GM23248 (cell line): Measurements from ENCODE around the gene EME1. TPM values are rescaled to one million over a fixed set of nuclear protein-coding genes. Genes with fewer than 3 reads are reported as not detected.

ENCODE experiments used
- DNase-seq: peaks from one replicate; pipeline ENCODE4 v3.0.0-alpha.2; 2015
- H2AFZ ChIP-seq: fragments of 200-600 bp; sonication (generic); 2 replicates; pipeline ENCODE4 v1.6.1; 2016; ENCODE audit warnings: antibody characterized with exemption
- H3F3A ChIP-seq: fragments of 200-600 bp; sonication (generic); 2 replicates; pipeline ENCODE4 v1.6.1; 2016; ENCODE audit warnings: mild to moderate bottlenecking, antibody characterized with exemption, mixed run types; ENCODE audit not compliant: insufficient read depth
- H3K27ac ChIP-seq: fragments of 200-600 bp; sonication (generic); 2 replicates; pipeline ENCODE4 v1.5.1; 2016; ENCODE audit warnings: mild to moderate bottlenecking
- H3K27me3 ChIP-seq: fragments of 200-600 bp; sonication (generic); replicated peaks from 2 replicates; pipeline ENCODE4 v1.6.1; 2016; ENCODE audit warnings: mild to moderate bottlenecking; ENCODE audit not compliant: insufficient read depth
- H3K36me3 ChIP-seq: fragments of 200-600 bp; sonication (generic); 2 replicates; pipeline ENCODE4 v1.6.1; 2016; ENCODE audit warnings: low read depth, mild to moderate bottlenecking
- H3K4me1 ChIP-seq: fragments of 200-600 bp; sonication (generic); 2 replicates; pipeline ENCODE4 v1.6.1; 2016; ENCODE audit warnings: mild to moderate bottlenecking; ENCODE audit not compliant: insufficient read depth
- H3K4me2 ChIP-seq: fragments of 200-600 bp; sonication (generic); one replicate; pipeline ENCODE4 v1.6.1; 2016; ENCODE audit warnings: mild to moderate bottlenecking; ENCODE audit not compliant: unreplicated experiment
- H3K4me3 ChIP-seq: fragments of 200-600 bp; sonication (generic); 2 replicates; pipeline ENCODE4 v1.5.1; 2016; ENCODE audit warnings: mild to moderate bottlenecking
- H3K79me2 ChIP-seq: fragments of 200-600 bp; sonication (generic); 2 replicates; pipeline ENCODE4 v1.6.1; 2016; ENCODE audit warnings: mild to moderate bottlenecking; ENCODE audit not compliant: insufficient read depth
- H3K9ac ChIP-seq: fragments of 200-600 bp; sonication (generic); 2 replicates; pipeline ENCODE4 v1.6.1; 2016; ENCODE audit warnings: mild to moderate bottlenecking
- H3K9me2 ChIP-seq: fragments of 200-600 bp; sonication (generic); 2 replicates; pipeline ENCODE4 v1.6.1; 2016; ENCODE audit warnings: mixed run types, mild to moderate bottlenecking, moderate library complexity; ENCODE audit not compliant: insufficient read depth
- H3K9me3 ChIP-seq: fragments of 200-600 bp; sonication (generic); one replicate; pipeline ENCODE4 v1.6.1; 2017; ENCODE audit warnings: low read depth
- H4K20me1 ChIP-seq: fragments of 200-600 bp; sonication (generic); 2 replicates; pipeline ENCODE4 v1.6.0; 2016; ENCODE audit not compliant: insufficient read depth
- EZH2 ChIP-seq: fragments of 200-600 bp; sonication (generic); IDR thresholded peaks from 2 replicates; pipeline ENCODE4 v1.6.1; 2018; ENCODE audit warnings: antibody characterized with exemption, mild to moderate bottlenecking; ENCODE audit not compliant: insufficient read depth, poor library complexity, severe bottlenecking
- EZH2phosphoT487 ChIP-seq: fragments of 200-600 bp; sonication (generic); IDR thresholded peaks from 2 replicates; pipeline ENCODE4 v1.6.1; 2018; ENCODE audit warnings: antibody characterized with exemption, moderate library complexity, mild to moderate bottlenecking, low read depth; ENCODE audit not compliant: insufficient read depth
- WGBS, 2 experiments: methylation state at CpG; one replicate each; pipeline ENCODE4 v1.1.6; 2015 to 2017; ENCODE audit warnings: low lambda C conversion rate in 2 of 2, low coverage in 1 of 2; ENCODE audit errors: missing lambda C conversion rate in 2 of 2; 5-methylcytosine and 5-hydroxymethylcytosine counted together
- in situ Hi-C: fragments of 300-500 bp; cut with MboI; formaldehyde crosslinking; loops from 2 replicates; pipeline ENCODE4 v1.15.0; 2020
- polyA plus RNA-seq: library from polyadenylated mRNA; unstranded; fragments of >200 nt; fragmentation: Nextera tagmentation; extraction: Ambion mirVana; gene quantifications from 2 replicates; pipeline ENCODE4 v1.2.1, GENCODE V29; 2016
- total RNA-seq: library from RNA; depleted of rRNA; stranded (reverse); fragments of >200 nt; shearing (Covaris generic); gene quantifications from 2 replicates; pipeline ENCODE4 v1.2.3, GENCODE V29; 2014

The EME1 gene
- total and polyA plus RNA-seq, 2 experiments from 2014 or later: 4.1 to 4.3 TPM

- H3K79me2 ChIP-seq: peaks cover 63% of the 10 kb centered on the region
- no peak overlapping the region for H3K4me2 ChIP-seq
- H3K4me1 ChIP-seq: no peaks in the 10 kb centered on the region
- H3K27me3 ChIP-seq: no peaks in the 10 kb centered on the region
- no peak overlapping the region for H3K27ac ChIP-seq
- no peaks in the 10 kb centered on the region for H3K9me3 ChIP-seq
- DNase-seq: no peak
- peaks cover 76% of the 10 kb centered on the region for H3F3A ChIP-seq
- peaks cover 87% of the 10 kb centered on the region for H3K36me3 ChIP-seq
- 67 to 69% methylated on average over 3 of the region's 3 CpGs for WGBS, 2 experiments
- H4K20me1 ChIP-seq: no peaks in the 10 kb centered on the region
- H3K9ac ChIP-seq: no peak overlapping the region
- TF ChIP-seq EZH2phosphoT487: no peak
- no peak for TF ChIP-seq EZH2
- H3K9me2 ChIP-seq: no peaks in the 10 kb centered on the region
- H3K4me3 ChIP-seq: no peak overlapping the region
- H2AFZ ChIP-seq: no peak overlapping the region
- in situ Hi-C loops: no loop called here
Measured at GRCh38 chr17:50386510-50386909, 13.5 kb downstream of the EME1 start.

GRCh38 chr17:50388728-50389127 is 15.7 kb downstream of the EME1 start:
- Histone ChIP-seq H4K20me1 (no peaks in the 10 kb centered on the region), H2AFZ (no peak overlapping the region), H3K9me2 (no peaks in the 10 kb centered on the region), H3K9ac (no peak overlapping the region), H3F3A (peaks cover 54% of the 10 kb centered on the region), H3K4me2 (no peak overlapping the region), H3K27me3 (no peaks in the 10 kb centered on the region), H3K4me3 (no peak overlapping the region), H3K79me2 (peaks cover 85% of the 10 kb centered on the region), H3K9me3 (no peaks in the 10 kb centered on the region), H3K4me1 (no peaks in the 10 kb centered on the region), H3K27ac (no peak overlapping the region), H3K36me3 (peaks cover 88% of the 10 kb centered on the region)
- in situ Hi-C loops: no loop called here
- 96 to 100% methylated on average over 3 of the region's 3 CpGs for WGBS, 2 experiments
- TF ChIP-seq EZH2phosphoT487: no peak
- TF ChIP-seq EZH2: no peak
- DNase-seq: no peak

DNA sequence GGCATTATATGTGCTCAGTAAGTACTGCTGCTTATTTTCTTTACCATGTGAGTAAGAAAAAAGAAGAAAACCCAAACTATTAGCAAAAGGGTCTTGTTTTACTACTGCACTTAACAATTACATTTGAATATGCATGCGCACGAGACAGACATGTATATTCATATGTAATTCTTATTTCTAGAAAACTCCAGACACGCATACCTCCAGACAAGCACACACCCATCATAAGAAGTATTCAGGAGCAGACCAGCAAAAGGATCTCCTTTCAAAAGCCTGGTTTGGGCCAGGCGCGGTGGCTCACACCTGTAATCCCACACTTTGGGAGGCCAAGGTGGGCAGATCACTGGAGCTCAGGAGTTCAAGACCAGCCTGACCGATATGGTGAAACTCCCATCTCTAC is 16.5 kb downstream of the EME1 start:
- H2AFZ ChIP-seq: no peak overlapping the region
- no peak overlapping the region for H3K4me2 ChIP-seq
- H3K4me3 ChIP-seq: no peak overlapping the region
- in situ Hi-C loops: no loop called here
- no peaks in the 10 kb centered on the region for H4K20me1 ChIP-seq
- H3K27me3 ChIP-seq: no peaks in the 10 kb centered on the region
- WGBS, 2 experiments: 98% methylated on average over 6 of the region's 6 CpGs
- H3K9me3 ChIP-seq: no peaks in the 10 kb centered on the region
- H3K9ac ChIP-seq: no peak overlapping the region
- DNase-seq: no peak
- H3K36me3 ChIP-seq: peaks cover 90% of the 10 kb centered on the region
- peaks cover 93% of the 10 kb centered on the region for H3K79me2 ChIP-seq
- H3K9me2 ChIP-seq: no peaks in the 10 kb centered on the region
- no peak overlapping the region for H3K27ac ChIP-seq
- peaks cover 49% of the 10 kb centered on the region for H3F3A ChIP-seq
- TF ChIP-seq EZH2 (no peak), EZH2phosphoT487 (no peak)
- peaks cover 3% of the 10 kb centered on the region; the same call in 1 of the 2 replicates for H3K4me1 ChIP-seq

- H3K4me3 ChIP-seq: no peak overlapping the region
- H3K27me3 ChIP-seq: no peaks in the 10 kb centered on the region
- peaks cover 7% of the 10 kb centered on the region; the same call in 1 of the 2 replicates for H4K20me1 ChIP-seq
- H3F3A ChIP-seq: peaks cover 29% of the 10 kb centered on the region
- 84 to 86% methylated on average over 6 of the region's 6 CpGs for WGBS, 2 experiments
- H2AFZ ChIP-seq: no peak overlapping the region
- no peak overlapping the region for H3K27ac ChIP-seq
- no peaks in the 10 kb centered on the region for H3K9me3 ChIP-seq
- H3K79me2 ChIP-seq: peaks cover 97% of the 10 kb centered on the region
- no peak overlapping the region for H3K9ac ChIP-seq
- peaks cover 18% of the 10 kb centered on the region for H3K4me1 ChIP-seq
- H3K9me2 ChIP-seq: no peaks in the 10 kb centered on the region
- H3K36me3 ChIP-seq: peaks cover 63% of the 10 kb centered on the region
- in situ Hi-C loops: no loop called here
- TF ChIP-seq EZH2 (no peak), EZH2phosphoT487 (no peak)
- no peak for DNase-seq
- H3K4me2 ChIP-seq: no peak overlapping the region
Measured at GRCh38 chr17:50392621-50393020, 19.6 kb downstream of the EME1 start.

DNA sequence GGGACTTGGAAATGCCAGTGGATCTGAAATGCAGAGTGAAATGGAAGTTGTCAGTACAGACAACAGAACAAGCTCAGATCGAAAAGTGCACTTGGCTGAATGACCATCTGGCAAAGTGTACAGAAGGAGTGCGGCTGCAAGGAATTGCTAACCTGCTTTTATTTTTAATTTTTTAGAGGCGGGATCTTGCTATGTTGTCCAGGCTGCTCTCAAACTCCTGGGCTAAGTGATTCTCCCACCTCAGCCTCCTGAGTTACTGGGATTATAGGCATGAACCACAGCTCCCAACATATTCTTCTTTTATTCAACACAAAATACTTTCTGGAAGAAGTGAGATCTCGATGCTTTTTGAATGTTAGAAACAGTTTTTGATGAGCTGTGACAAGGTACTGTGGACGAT is 20.7 kb downstream of the EME1 start:
- Histone ChIP-seq H2AFZ (no peak overlapping the region), H3F3A (peaks cover 20% of the 10 kb centered on the region), H3K27ac (no peak overlapping the region), H3K9me3 (no peaks in the 10 kb centered on the region), H3K9ac (no peak overlapping the region; the same call in 1 of the 2 replicates), H3K9me2 (no peaks in the 10 kb centered on the region), H4K20me1 (peaks cover 7% of the 10 kb centered on the region; the same call in 1 of the 2 replicates), H3K27me3 (no peaks in the 10 kb centered on the region), H3K4me3 (no peak overlapping the region), H3K36me3 (peaks cover 59% of the 10 kb centered on the region), H3K4me2 (no peak overlapping the region), H3K4me1 (peaks cover 18% of the 10 kb centered on the region), H3K79me2 (peaks cover 86% of the 10 kb centered on the region)
- TF ChIP-seq EZH2: no peak
- no peak for TF ChIP-seq EZH2phosphoT487
- in situ Hi-C loops: no loop called here
- 73 to 76% methylated on average over 5 of the region's 5 CpGs for WGBS, 2 experiments
- DNase-seq: no peak
